COR-L47 (cell line): ENCODE data around the gene ACVR1C.

ENCODE experiments used
- DNase-seq: peaks from one replicate; lab custom pipeline; 2025; lab: John Stamatoyannopoulos, UW

The ACVR1C gene

GRCh38 chr2:157497638-157498314 lies 130.9 kb downstream of the ACVR1C start:
- DNase-seq, result peak; percentile 52

GRCh38 chr2:157492189-157492773 lies 136.4 kb downstream of the ACVR1C start:
- peak; percentile 50 for DNase-seq

GRCh38 chr2:157489983-157490382 lies 138.7 kb downstream of the ACVR1C start:
- DNase-seq, result no peak

- DNase-seq, result no peak
These were observed 139.8 kb downstream of the ACVR1C start for GRCh38 chr2:157488877-157489276.

GRCh38 chr2:157487747-157488146 lies 140.9 kb downstream of the ACVR1C start:
- no peak for DNase-seq

GRCh38 chr2:157487271-157487610 lies 141.4 kb downstream of the ACVR1C start:
- no peak for DNase-seq

GRCh38 chr2:157486596-157487270 lies 141.9 kb downstream of the ACVR1C start:
- no peak for DNase-seq

- DNase-seq, result no peak
These were observed 148.3 kb downstream of the ACVR1C start for GRCh38 chr2:157480182-157480961.

GRCh38 chr2:157479081-157480027 lies 149.3 kb downstream of the ACVR1C start:
- DNase-seq, result no peak

- no peak for DNase-seq
These were observed 150.7 kb downstream of the ACVR1C start for GRCh38 chr2:157477919-157478318.

- no peak for DNase-seq
These were observed 151.5 kb downstream of the ACVR1C start for GRCh38 chr2:157476953-157477709.
